Kidney capillary endothelial cell (primary cell): Measurements from ENCODE around the gene GRB10.

Experiments used
- DNase-seq: peaks from one replicate; pipeline ENCODE4 v3.0.0-alpha.2; 2018; ENCODE audit warnings: low spot score

Gene GRB10

DNA sequence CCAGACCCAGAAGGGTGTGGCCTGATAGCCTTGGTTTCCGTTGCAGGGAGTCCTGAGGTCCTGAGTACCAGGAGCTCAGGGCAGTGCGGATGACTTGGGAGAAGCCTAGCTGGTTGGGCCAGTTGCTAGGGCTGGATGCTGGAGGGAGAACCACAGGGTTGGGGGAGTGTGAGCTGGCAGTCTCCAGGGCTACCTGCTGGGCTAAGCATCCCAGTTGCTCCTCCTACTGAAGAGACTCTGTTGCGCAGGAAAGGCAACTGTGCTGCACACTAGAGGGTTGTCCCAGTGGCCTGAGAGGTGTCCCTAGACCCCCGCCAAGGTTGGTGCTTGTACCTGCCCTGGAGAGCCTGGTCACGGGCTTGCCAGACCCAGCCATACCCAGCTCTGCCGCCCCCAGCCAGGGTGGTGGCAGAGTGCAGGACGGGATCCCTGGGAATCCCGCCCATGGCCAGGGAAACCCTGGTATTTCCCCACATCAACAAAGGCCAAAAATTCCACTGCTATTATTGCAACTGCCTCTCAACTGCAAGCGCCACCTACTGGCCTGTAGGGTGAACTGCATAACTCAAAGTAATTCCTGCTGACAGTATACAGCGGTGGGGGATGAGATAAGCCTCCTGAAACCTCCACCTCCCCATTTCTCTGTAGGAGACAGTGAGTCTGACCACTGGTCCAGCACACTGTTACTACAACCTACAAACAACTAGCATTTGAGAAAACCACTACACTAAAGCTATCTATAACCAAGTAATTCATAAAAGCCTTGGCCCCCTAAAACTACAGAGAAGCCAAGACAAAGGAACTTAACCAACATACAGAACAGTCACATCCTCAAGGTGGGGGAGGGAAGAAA is 149.9 kb downstream of the GRB10 start:
- DNase-seq = peak; percentile 52

GRCh38 chr7:50631639-50632038 is 151.1 kb downstream of the GRB10 start:
- no peak for DNase-seq

DNA sequence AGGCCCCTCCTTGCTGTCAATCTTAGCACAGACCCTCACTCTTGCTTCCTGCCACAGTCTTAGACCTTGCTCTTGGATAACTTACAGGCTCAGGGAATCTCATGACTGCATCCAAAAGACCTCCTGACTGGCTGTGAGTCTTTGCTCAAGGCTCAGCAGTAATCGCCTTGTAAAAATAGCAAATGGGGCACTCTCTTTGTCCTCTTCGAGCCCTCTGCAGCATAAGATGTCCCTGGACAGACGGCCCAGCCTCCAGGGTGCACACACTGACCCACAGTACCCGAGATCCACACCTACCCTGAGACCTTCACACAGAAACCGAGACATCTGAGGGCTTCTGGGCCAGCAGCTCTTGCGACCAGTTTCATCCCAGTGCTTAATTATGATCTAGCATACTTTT is 151.6 kb downstream of the GRB10 start:
- DNase-seq = no peak

GRCh38 chr7:50629238-50629901 is 153.3 kb downstream of the GRB10 start:
- DNase-seq = no peak

DNA sequence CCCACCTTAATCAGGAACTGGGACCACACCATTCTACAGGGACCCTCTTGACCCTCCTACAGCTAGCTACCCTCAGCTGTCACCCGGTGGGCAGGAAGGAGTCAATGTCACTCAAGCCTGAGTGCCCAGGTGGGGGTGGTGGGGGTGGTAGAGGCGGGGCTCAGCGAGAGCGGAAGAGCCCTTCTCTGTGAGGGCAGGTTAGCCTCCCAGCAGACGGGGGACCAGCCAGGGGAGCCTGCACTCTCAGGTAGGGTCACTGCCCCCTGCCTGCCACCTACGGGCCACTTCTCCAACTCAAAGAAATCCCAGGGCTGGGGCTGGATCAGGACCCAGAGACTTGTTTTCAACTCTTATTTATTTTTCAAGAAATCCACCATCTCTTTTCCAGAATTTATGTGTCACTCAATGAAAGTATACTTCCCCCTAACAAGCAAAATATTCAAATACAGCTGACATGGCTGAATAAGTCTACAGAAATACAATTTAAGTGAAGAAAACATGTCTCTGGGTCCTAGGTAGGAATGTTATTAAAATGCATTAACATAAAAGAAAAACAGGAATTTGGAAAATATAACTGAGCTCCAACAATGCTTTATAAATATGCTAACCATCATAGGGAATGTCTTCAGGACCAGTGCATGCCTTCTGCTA is 154.1 kb downstream of the GRB10 start:
- DNase-seq = no peak

GRCh38 chr7:50627824-50628361 is 154.8 kb downstream of the GRB10 start:
- DNase-seq = no peak

GRCh38 chr7:50626286-50626685 is 156.4 kb downstream of the GRB10 start:
- no peak for DNase-seq

- no peak for DNase-seq
These were observed 157.3 kb downstream of the GRB10 start for GRCh38 chr7:50625360-50625759.

DNA sequence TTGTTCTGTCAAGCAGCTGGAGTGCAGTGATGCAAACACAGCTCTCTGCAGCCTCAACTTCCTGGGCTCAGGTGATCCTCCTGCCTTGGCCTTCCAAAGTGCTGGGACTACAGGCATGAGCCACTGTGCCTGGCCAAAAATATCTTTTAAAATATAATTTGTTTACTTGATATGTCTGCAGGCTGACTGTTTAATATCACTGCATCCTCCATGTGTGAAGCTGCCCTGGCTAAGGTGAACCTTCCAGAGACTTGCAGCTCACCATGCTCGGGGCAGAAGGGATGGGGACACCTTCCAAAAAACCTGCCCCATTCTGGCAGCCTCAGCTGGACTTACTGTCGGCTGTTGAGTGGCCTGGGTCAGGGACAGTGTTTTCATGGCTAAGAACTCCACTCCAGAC is 159.9 kb downstream of the GRB10 start:
- DNase-seq = no peak

DNA sequence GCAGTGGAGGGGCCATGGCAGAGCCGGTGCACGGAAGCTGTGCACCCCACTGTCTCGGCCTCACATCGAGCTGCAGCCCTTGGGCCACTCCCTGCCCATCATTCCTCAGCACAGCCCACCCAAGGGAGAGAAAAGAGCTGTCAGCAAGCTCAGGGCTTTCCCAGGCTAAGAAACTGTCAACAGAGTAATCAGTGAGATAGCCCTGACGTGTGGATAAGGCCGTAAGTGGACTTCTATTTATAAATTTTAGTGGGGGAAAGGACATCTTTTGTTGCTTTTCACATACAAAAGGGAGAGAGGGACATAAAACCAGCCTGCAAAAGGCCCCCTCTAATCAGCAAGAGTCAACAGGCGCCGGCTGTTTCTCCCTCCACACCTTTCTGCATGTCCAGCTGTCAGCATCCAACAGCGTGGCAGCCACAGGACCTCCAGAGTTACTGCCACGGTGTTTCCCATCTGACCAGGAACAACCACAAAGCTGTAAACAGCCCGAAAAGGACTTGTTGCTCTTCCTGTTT is 160.7 kb downstream of the GRB10 start:
- DNase-seq = no peak

- DNase-seq = no peak
These were observed 161.5 kb downstream of the GRB10 start for GRCh38 chr7:50621206-50621605.

DNA sequence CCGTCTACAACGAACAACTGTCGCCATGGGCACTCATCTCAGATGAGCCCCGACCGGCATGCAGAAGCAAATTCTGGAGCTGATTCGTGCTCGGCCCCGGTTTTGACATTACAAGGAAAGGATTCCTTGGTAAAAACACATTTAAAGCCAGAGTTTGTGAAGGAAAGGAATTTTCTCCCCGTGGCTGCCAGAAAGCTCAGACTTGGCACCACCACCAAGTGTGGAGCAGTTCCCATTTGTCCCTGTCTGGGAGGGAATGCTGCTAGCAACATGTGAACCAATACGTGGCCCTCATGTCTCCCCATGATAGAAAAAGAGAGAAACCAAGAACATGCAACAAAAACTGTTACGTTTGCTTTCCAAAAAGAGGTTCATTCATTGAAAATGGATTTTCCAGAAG is 162.3 kb downstream of the GRB10 start:
- DNase-seq = no peak

DNA sequence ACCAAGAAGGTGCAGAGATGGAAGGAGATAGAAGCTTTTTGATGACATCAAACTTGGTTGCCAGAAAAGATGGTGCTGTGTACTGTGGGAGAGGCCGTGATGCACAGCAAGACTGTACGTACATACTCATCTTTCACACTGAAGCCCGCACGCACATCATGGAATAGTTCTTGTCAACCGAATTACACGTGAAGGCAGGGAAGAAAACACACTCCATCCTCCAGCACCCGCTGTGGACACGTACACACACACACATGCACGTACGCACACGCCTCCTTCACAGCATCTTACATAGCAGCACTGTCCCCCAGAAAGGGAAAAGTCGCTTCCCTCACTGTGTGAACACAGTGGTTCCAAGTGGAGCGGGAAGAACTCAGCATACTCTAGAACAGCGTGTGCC is 163.0 kb downstream of the GRB10 start:
- no peak for DNase-seq

- DNase-seq = no peak
These were observed 164.4 kb downstream of the GRB10 start for GRCh38 chr7:50618281-50618680.

GRCh38 chr7:50615519-50616080 is 167.1 kb downstream of the GRB10 start:
- no peak for DNase-seq

DNA sequence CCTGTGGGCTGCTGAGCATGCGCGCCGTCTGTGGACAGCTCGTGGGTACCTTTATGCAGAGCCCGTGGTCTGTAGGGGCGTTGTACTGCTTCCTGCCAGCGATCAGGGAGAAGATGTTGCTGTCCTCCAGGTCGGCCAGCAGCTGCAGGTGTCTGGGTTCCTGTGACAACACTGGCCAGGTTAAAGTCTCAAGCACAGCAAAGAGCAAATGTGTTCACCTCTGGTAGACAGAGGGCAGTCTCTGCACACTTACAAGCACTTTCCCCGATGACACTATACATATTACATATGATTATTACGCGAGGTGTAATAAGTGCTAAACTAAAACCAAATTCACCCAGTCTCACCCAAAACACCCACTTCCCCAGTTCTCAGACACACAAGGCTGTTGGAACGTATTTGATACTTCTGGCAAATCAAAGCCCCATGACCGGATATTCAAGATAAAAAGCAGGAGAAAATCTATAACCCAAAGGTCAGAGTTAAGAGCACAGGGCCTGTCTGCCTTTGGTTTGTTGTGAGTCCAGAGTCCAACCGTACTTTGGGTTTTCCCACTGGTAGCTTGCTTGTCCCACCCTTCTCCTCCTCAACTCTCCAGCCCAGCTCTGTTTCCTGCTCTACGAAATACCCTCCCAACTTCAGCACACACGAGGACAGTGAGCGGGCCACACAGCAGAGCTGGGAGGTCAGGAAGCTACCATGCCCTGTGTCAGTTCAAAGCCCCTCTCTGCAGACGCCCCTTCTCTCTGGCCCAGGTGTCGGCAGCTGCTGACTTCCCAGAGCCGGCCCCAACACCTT is 167.8 kb downstream of the GRB10 start:
- DNase-seq = no peak

GRCh38 chr7:50613473-50613872 is 169.2 kb downstream of the GRB10 start:
- DNase-seq = no peak

DNA sequence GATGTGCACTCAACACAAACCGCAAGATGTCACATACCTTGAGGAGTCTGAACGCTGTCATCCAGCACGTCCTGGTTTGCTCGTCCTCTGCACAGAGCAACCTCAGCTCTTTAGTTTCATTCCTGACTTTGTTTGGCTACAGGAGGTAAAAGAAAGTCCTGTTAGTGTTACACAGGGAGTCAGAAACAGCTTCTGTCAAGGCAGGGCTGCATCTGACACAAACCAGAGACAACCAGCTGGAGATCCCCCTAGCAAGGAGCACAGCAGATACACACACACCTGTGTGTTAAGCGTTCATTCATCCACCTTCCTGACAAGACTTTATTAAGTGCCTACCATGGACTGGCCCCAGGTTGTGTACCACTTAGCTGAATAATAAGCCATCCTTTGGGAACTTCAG is 170.0 kb downstream of the GRB10 start:
- DNase-seq = no peak

DNA sequence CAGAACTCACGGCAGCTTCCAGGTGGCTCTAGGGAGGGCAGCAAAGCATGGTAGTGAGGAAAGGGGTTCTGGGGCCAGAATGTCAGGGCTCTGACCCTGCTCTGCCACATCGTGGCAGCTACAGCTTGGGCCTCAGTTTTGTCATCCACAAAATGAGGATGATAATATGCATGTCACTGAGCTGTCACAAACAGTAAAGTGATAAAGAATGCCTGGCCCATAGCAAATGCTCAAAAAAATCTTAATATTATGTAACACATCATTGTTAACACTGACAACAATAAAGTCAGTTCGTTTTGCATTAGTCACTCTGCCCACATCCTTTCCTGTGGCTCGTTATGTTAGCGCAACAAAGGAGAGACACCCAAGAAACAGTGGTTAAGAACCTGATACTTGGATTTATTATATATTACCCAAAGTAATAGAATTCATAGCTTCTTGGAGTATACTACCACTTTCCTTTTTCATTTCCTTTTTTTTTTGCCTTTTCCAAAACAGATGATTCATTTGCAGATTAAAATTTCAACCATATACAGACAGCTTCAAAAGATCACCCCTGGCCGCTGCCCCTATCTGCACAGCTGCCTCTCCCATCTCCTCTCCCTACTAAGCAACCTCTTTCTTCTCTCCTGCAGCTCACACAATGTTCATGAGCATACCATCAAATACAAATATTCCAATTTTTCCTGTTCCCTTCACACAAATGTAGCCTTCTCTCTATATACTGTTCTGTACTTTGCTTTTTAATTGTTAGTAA is 172.0 kb downstream of the GRB10 start:
- DNase-seq = peak; percentile 56

- DNase-seq = no peak
These were observed 174.3 kb downstream of the GRB10 start for GRCh38 chr7:50608196-50608906.
